Neural crest cell (in vitro differentiated cells): Measurements from ENCODE around the gene PGAP6. TPM values are rescaled to one million over a fixed set of nuclear protein-coding genes. Genes with fewer than 3 reads are reported as not detected.
A peak's percentile ranks its signal among the peaks of the same experiment; 100 is the strongest.

Source experiments
- DNase-seq: peaks from one replicate; pipeline ENCODE4 v3.0.0; 2021; ENCODE audit warnings: low read depth, mixed read lengths, low spot score
- H3K27ac Mint-ChIP-seq: one replicate; pipeline ENCODE4 v1.8.0; 2021; ENCODE audit warnings: mild to moderate bottlenecking, mixed read lengths; ENCODE audit not compliant: unreplicated experiment
- H3K27me3 Mint-ChIP-seq: 2 replicates; pipeline ENCODE4 v1.8.0; 2021; ENCODE audit warnings: low read depth, mild to moderate bottlenecking, mixed read lengths
- H3K36me3 Mint-ChIP-seq: 2 replicates; pipeline ENCODE4 v1.8.0; 2021; ENCODE audit warnings: low read depth, mild to moderate bottlenecking, mixed read lengths
- H3K4me1 Mint-ChIP-seq: 2 replicates; pipeline ENCODE4 v1.8.0; 2021; ENCODE audit warnings: mixed read lengths
- H3K4me3 Mint-ChIP-seq: one replicate; pipeline ENCODE4 v1.8.0; 2021; ENCODE audit warnings: mild to moderate bottlenecking, mixed read lengths
- H3K9me3 Mint-ChIP-seq: 2 replicates; pipeline ENCODE4 v1.8.0; 2021; ENCODE audit warnings: mixed read lengths
- CTCF ChIP-seq: fragments of 200-600 bp; sonication (generic); conservative IDR thresholded peaks from 2 replicates; pipeline ENCODE4 v1.5.0; 2021; ENCODE audit warnings: antibody characterized with exemption, mild to moderate bottlenecking
- total RNA-seq: library from RNA; stranded (reverse); gene quantifications from 2 replicates; pipeline ENCODE4 v1.2.1, GENCODE V29; 2021

The PGAP6 gene
- total RNA-seq, 1 donor from 2014 or later: 62.0 TPM

- Mint-ChIP-seq H3K27me3 (no peaks in the 10 kb centered on the region), H3K4me3 (no peak overlapping the region), H3K27ac (no peak overlapping the region), H3K36me3 (no peaks in the 10 kb centered on the region), H3K9me3 (no peaks in the 10 kb centered on the region), H3K4me1 (no peaks in the 10 kb centered on the region)
- no peak for TF ChIP-seq CTCF
- no peak for DNase-seq
Measured at GRCh38 chr16:356741-357140, 25.0 kb downstream of the PGAP6 start.

GRCh38 chr16:354971-355461 lies 26.8 kb downstream of the PGAP6 start:
- H3K4me3 Mint-ChIP-seq: no peak overlapping the region
- H3K9me3 Mint-ChIP-seq: no peaks in the 10 kb centered on the region
- DNase-seq: no peak
- H3K36me3 Mint-ChIP-seq: peaks cover 3% of the 10 kb centered on the region
- TF ChIP-seq CTCF: no peak
- H3K27me3 Mint-ChIP-seq: no peaks in the 10 kb centered on the region
- no peak overlapping the region for H3K27ac Mint-ChIP-seq
- H3K4me1 Mint-ChIP-seq: peaks cover 7% of the 10 kb centered on the region

- Mint-ChIP-seq H3K27me3 (no peaks in the 10 kb centered on the region), H3K36me3 (peaks cover 3% of the 10 kb centered on the region), H3K4me1 (peaks cover 13% of the 10 kb centered on the region), H3K4me3 (peak overlapping the region; percentile 38), H3K9me3 (no peaks in the 10 kb centered on the region), H3K27ac (no peak overlapping the region)
- DNase-seq: no peak
- TF ChIP-seq CTCF: no peak
Measured at GRCh38 chr16:354291-354881, 27.4 kb downstream of the PGAP6 start.

GRCh38 chr16:353404-354290 lies 28.1 kb downstream of the PGAP6 start:
- Mint-ChIP-seq H3K4me1 (peaks cover 17% of the 10 kb centered on the region), H3K27me3 (no peaks in the 10 kb centered on the region), H3K4me3 (peak overlapping the region; percentile 38), H3K36me3 (peaks cover 3% of the 10 kb centered on the region), H3K27ac (no peak overlapping the region), H3K9me3 (no peaks in the 10 kb centered on the region)
- no peak for TF ChIP-seq CTCF
- no peak for DNase-seq

- H3K27ac Mint-ChIP-seq: no peak within 1 kb of the TSS
- H3K27me3 Mint-ChIP-seq: no peaks in the 10 kb centered on the region
- peaks cover 17% of the 10 kb centered on the region for H3K4me1 Mint-ChIP-seq
- TF ChIP-seq CTCF: peak; percentile 68
- DNase-seq: peak; percentile 100
- H3K36me3 Mint-ChIP-seq: peaks cover 3% of the 10 kb centered on the region
- H3K4me3 Mint-ChIP-seq: peak within 1 kb of the TSS; percentile 94
- H3K9me3 Mint-ChIP-seq: no peaks in the 10 kb centered on the region
Measured at GRCh38 chr16:352547-353403, 29.0 kb downstream of the PGAP6 start, which contains the start of gene AXIN1. Gene AXIN1 (minus strand): TSS chr16:352723. CDS start chr16:347025, 5,698 bp downstream.
